Stomach smooth muscle (tissue), 2 donors: ENCODE data around the gene LRRFIP1.
A peak's percentile ranks its signal among the peaks of the same experiment; 100 is the strongest.

Source experiments
- H3K27ac ChIP-seq: one replicate; pipeline ENCODE4 v1.7.0; 2013; ENCODE audit warnings: mild to moderate bottlenecking, low read length, inconsistent platforms
- H3K27me3 ChIP-seq, 2 donors: one replicate each; pipeline ENCODE4 v1.7.0; 2013; ENCODE audit warnings: low read length in 2 of 2; ENCODE audit not compliant: insufficient read depth in 2 of 2, control insufficient read depth in 1 of 2
- H3K36me3 ChIP-seq, 2 donors: one replicate each; pipeline ENCODE4 v1.7.0; 2013; ENCODE audit warnings: low read length in 2 of 2; ENCODE audit not compliant: control insufficient read depth in 2 of 2, insufficient read depth in 2 of 2
- H3K4me1 ChIP-seq: one replicate; pipeline ENCODE4 v1.7.0; 2013; ENCODE audit warnings: low read length; ENCODE audit not compliant: control insufficient read depth, insufficient read depth
- H3K4me3 ChIP-seq, 2 donors: one replicate each; pipeline ENCODE4 v1.7.0; 2013; ENCODE audit warnings: low read length in 2 of 2
- H3K9ac ChIP-seq, 2 donors: one replicate each; pipeline ENCODE4 v1.7.0; 2013; ENCODE audit warnings: low read length in 2 of 2, mild to moderate bottlenecking in 1 of 2
- H3K9me3 ChIP-seq, 2 donors: one replicate each; pipeline ENCODE4 v1.7.0; 2013; ENCODE audit warnings: low read length in 2 of 2; ENCODE audit not compliant: control insufficient read depth in 2 of 2
- donor health status: healthy.
- donor health status: Pancreatic carcinoma.

Gene LRRFIP1

GRCh38 chr2:237742614-237743013, 115.2 kb downstream of the LRRFIP1 start:
- Histone ChIP-seq H3K27me3 (no peaks in the 10 kb centered on the region), H3K36me3 (peaks cover under 1 to 4% of the 10 kb centered on the region in 2 donors), H3K27ac (peak overlapping the region; percentile 31), H3K9ac (no peak overlapping the region), H3K9me3 (no peaks in the 10 kb centered on the region), H3K4me1 (peaks cover 65% of the 10 kb centered on the region), H3K4me3 (no peak overlapping the region)

- H3K9ac ChIP-seq, result no peak overlapping the region
- H3K9me3 ChIP-seq, result no peaks in the 10 kb centered on the region
- H3K4me3 ChIP-seq, result no peak overlapping the region
- peaks cover 63% of the 10 kb centered on the region for H3K4me1 ChIP-seq
- H3K36me3 ChIP-seq, result peaks cover 4 to 6% of the 10 kb centered on the region in 2 donors
- H3K27ac ChIP-seq, result no peak overlapping the region
- no peaks in the 10 kb centered on the region for H3K27me3 ChIP-seq
Measured at GRCh38 chr2:237743024-237743423, 115.6 kb downstream of the LRRFIP1 start.

GRCh38 chr2:237743561-237744269, 116.3 kb downstream of the LRRFIP1 start:
- no peak overlapping the region for H3K9ac ChIP-seq
- peaks cover 56% of the 10 kb centered on the region for H3K4me1 ChIP-seq

GRCh38 chr2:237744270-237744612, 116.9 kb downstream of the LRRFIP1 start:
- Histone ChIP-seq H3K9ac (no peak overlapping the region), H3K36me3 (peaks cover 11 to 14% of the 10 kb centered on the region in 2 donors), H3K4me1 (peaks cover 52% of the 10 kb centered on the region), H3K27me3 (no peaks in the 10 kb centered on the region), H3K4me3 (no peak overlapping the region), H3K27ac (peak overlapping the region; percentile 56), H3K9me3 (no peaks in the 10 kb centered on the region)

More at GRCh38 chr2:237743561-237744269, 116.3 kb downstream of the LRRFIP1 start:
- peak overlapping the region; percentile 56 for H3K27ac ChIP-seq
- no peak overlapping the region for H3K4me3 ChIP-seq
- no peaks in the 10 kb centered on the region for H3K27me3 ChIP-seq
- H3K36me3 ChIP-seq, result peaks cover 5 to 10% of the 10 kb centered on the region in 2 donors
- H3K9me3 ChIP-seq, result no peaks in the 10 kb centered on the region

- Histone ChIP-seq H3K9me3 (no peaks in the 10 kb centered on the region), H3K9ac (peak overlapping the region in 1 of 2 donors; percentile 37), H3K4me1 (peaks cover 47% of the 10 kb centered on the region), H3K27ac (peak overlapping the region; percentile 56), H3K27me3 (no peaks in the 10 kb centered on the region), H3K36me3 (peaks cover 16 to 19% of the 10 kb centered on the region in 2 donors), H3K4me3 (no peak overlapping the region)
Measured at GRCh38 chr2:237744613-237745249, 117.3 kb downstream of the LRRFIP1 start.

GRCh38 chr2:237745250-237745613, 117.8 kb downstream of the LRRFIP1 start:
- peak overlapping the region; percentile 56 for H3K27ac ChIP-seq
- H3K36me3 ChIP-seq, result peaks cover 18 to 21% of the 10 kb centered on the region in 2 donors
- H3K9me3 ChIP-seq, result no peaks in the 10 kb centered on the region
- H3K4me3 ChIP-seq, result no peak overlapping the region
- H3K27me3 ChIP-seq, result no peaks in the 10 kb centered on the region
- H3K4me1 ChIP-seq, result peaks cover 42% of the 10 kb centered on the region
- no peak overlapping the region for H3K9ac ChIP-seq

GRCh38 chr2:237746302-237747080, 119.1 kb downstream of the LRRFIP1 start:
- no peak overlapping the region for H3K9ac ChIP-seq
- no peak overlapping the region for H3K27ac ChIP-seq
- H3K4me3 ChIP-seq, result no peak overlapping the region
- peaks cover 22 to 29% of the 10 kb centered on the region in 2 donors for H3K36me3 ChIP-seq
- H3K4me1 ChIP-seq, result peaks cover 32% of the 10 kb centered on the region
- no peaks in the 10 kb centered on the region for H3K9me3 ChIP-seq
- no peaks in the 10 kb centered on the region for H3K27me3 ChIP-seq

- Histone ChIP-seq H3K9ac (no peak overlapping the region), H3K27ac (no peak overlapping the region), H3K9me3 (no peaks in the 10 kb centered on the region), H3K4me3 (no peak overlapping the region), H3K36me3 (peaks cover 26 to 34% of the 10 kb centered on the region in 2 donors), H3K4me1 (peaks cover 31% of the 10 kb centered on the region), H3K27me3 (no peaks in the 10 kb centered on the region)
Measured at GRCh38 chr2:237747189-237747588, 119.8 kb downstream of the LRRFIP1 start.

- H3K36me3 ChIP-seq, result peaks cover 38 to 42% of the 10 kb centered on the region in 2 donors
- no peaks in the 10 kb centered on the region for H3K27me3 ChIP-seq
- no peaks in the 10 kb centered on the region for H3K9me3 ChIP-seq
- no peak overlapping the region for H3K4me3 ChIP-seq
- H3K9ac ChIP-seq, result no peak overlapping the region
- no peak overlapping the region for H3K27ac ChIP-seq
- H3K4me1 ChIP-seq, result peaks cover 14% of the 10 kb centered on the region
Measured at GRCh38 chr2:237749002-237749401, 121.6 kb downstream of the LRRFIP1 start.

GRCh38 chr2:237749961-237750360, 122.6 kb downstream of the LRRFIP1 start:
- H3K27ac ChIP-seq, result no peak overlapping the region
- no peak overlapping the region for H3K4me3 ChIP-seq
- no peak overlapping the region for H3K9ac ChIP-seq
- H3K9me3 ChIP-seq, result no peaks in the 10 kb centered on the region
- peaks cover 46 to 48% of the 10 kb centered on the region in 2 donors for H3K36me3 ChIP-seq
- peaks cover 4% of the 10 kb centered on the region for H3K4me1 ChIP-seq
- no peaks in the 10 kb centered on the region for H3K27me3 ChIP-seq
